ENCODE results near the gene GLCE.

The GLCE gene

GRCh38 chr15:69132977-69133861 lies 27.2 kb upstream of the GLCE start:
- TF ChIP-seq RARB (CRISPR knock-in tag; IDR thresholded peaks at IDR 0.05) (no peak), ZFP30 (CRISPR knock-in tag; IDR thresholded peaks at IDR 0.05) (no peak), ZNF565 (CRISPR knock-in tag; conservative IDR thresholded peaks at IDR 0.05; ENCODE audit: low read depth) (no peak), OSR1 (CRISPR knock-in tag; IDR thresholded peaks at IDR 0.05) (no peak), BACH2 (CRISPR knock-in tag; IDR thresholded peaks at IDR 0.05; ENCODE audit: borderline replicate concordance) (no peak), ZC3H10 (CRISPR knock-in tag; IDR thresholded peaks at IDR 0.05) (no peak), PPARA (CRISPR knock-in tag; IDR thresholded peaks at IDR 0.05; ENCODE audit: borderline replicate concordance) (no peak), ESRRG (CRISPR knock-in tag; IDR thresholded peaks at IDR 0.05) (no peak), SNAI2 (CRISPR knock-in tag; IDR thresholded peaks at IDR 0.05) (no peak), GLIS3 (CRISPR knock-in tag; IDR thresholded peaks at IDR 0.05) (no peak), TOX (CRISPR knock-in tag; IDR thresholded peaks at IDR 0.05; ENCODE audit: borderline replicate concordance) (no peak), CSRNP3 (CRISPR knock-in tag; IDR thresholded peaks at IDR 0.05) (no peak), ZNF8 (CRISPR knock-in tag; IDR thresholded peaks at IDR 0.05) (no peak), CSDC2 (CRISPR knock-in tag; IDR thresholded peaks at IDR 0.05) (no peak), ARNTL (CRISPR knock-in tag; IDR thresholded peaks at IDR 0.05; ENCODE audit: borderline replicate concordance, low read depth) (no peak)
- ATAC-seq = peak; percentile 26; the same call in 1 of the 3 replicates

GRCh38 chr15:69133862-69134519 lies 26.4 kb upstream of the GLCE start:
- TF ChIP-seq ZC3H10 (CRISPR knock-in tag; IDR thresholded peaks at IDR 0.05) (no peak), ZNF70 (CRISPR knock-in tag; IDR thresholded peaks at IDR 0.05) (no peak), RARB (CRISPR knock-in tag; IDR thresholded peaks at IDR 0.05) (no peak), CSDC2 (CRISPR knock-in tag; IDR thresholded peaks at IDR 0.05) (no peak), PPARA (CRISPR knock-in tag; IDR thresholded peaks at IDR 0.05; ENCODE audit: borderline replicate concordance) (no peak), ARNTL (CRISPR knock-in tag; IDR thresholded peaks at IDR 0.05; ENCODE audit: borderline replicate concordance, low read depth) (no peak), OSR1 (CRISPR knock-in tag; IDR thresholded peaks at IDR 0.05) (no peak), CSRNP3 (CRISPR knock-in tag; IDR thresholded peaks at IDR 0.05) (no peak), BACH2 (CRISPR knock-in tag; IDR thresholded peaks at IDR 0.05; ENCODE audit: borderline replicate concordance) (no peak), ZNF8 (CRISPR knock-in tag; IDR thresholded peaks at IDR 0.05) (no peak), ZFP30 (CRISPR knock-in tag; IDR thresholded peaks at IDR 0.05) (no peak), TCF4 (CRISPR knock-in tag; IDR thresholded peaks at IDR 0.05; ENCODE audit: borderline replicate concordance) (no peak), ZFP3 (CRISPR knock-in tag; IDR thresholded peaks at IDR 0.05) (no peak), ESRRG (CRISPR knock-in tag; IDR thresholded peaks at IDR 0.05) (no peak), SNAI2 (CRISPR knock-in tag; IDR thresholded peaks at IDR 0.05) (no peak), PATZ1 (CRISPR knock-in tag; IDR thresholded peaks at IDR 0.05; ENCODE audit: borderline replicate concordance) (no peak)
- no peak for ATAC-seq

- ATAC-seq = no peak
- TF ChIP-seq ZNF70 (CRISPR knock-in tag; IDR thresholded peaks at IDR 0.05) (no peak), CREB5 (CRISPR knock-in tag; IDR thresholded peaks at IDR 0.05; ENCODE audit: low read depth) (no peak), SNAI2 (CRISPR knock-in tag; IDR thresholded peaks at IDR 0.05) (no peak), ZNF565 (CRISPR knock-in tag; conservative IDR thresholded peaks at IDR 0.05; ENCODE audit: low read depth) (no peak), TSHZ2 (CRISPR knock-in tag; IDR thresholded peaks at IDR 0.05) (no peak), PPARA (CRISPR knock-in tag; IDR thresholded peaks at IDR 0.05; ENCODE audit: borderline replicate concordance) (no peak), ZFP3 (CRISPR knock-in tag; IDR thresholded peaks at IDR 0.05) (no peak), OSR1 (CRISPR knock-in tag; IDR thresholded peaks at IDR 0.05) (no peak), POU6F1 (CRISPR knock-in tag; IDR thresholded peaks at IDR 0.05; ENCODE audit: borderline replicate concordance, low read depth) (no peak), BACH2 (CRISPR knock-in tag; IDR thresholded peaks at IDR 0.05; ENCODE audit: borderline replicate concordance) (no peak), GLIS3 (CRISPR knock-in tag; IDR thresholded peaks at IDR 0.05) (no peak)
Observed at GRCh38 chr15:69134791-69135190, 25.6 kb upstream of the GLCE start.

Data from SK-N-SH treated with all-trans-retinoic acid at 6 μM for 48 hours (cell line).